HepG2 (cell line): ENCODE data around the gene LCAT. TPM values are rescaled to one million over a fixed set of nuclear protein-coding genes. Genes with fewer than 3 reads are reported as not detected.

Experiments used
- ATAC-seq: fragments of 200-7000 bp; cut with Tn5 transposase; 3 replicates; pipeline ENCODE4 v1.9.1; 2020; ENCODE audit warnings: mild to moderate bottlenecking, moderate library complexity
- BruUV-seq: library from RNA; stranded (reverse); fragments of 400-500 nt; replicated peaks from 2 replicates; lab custom pipeline; 2021; lab: Mats Ljungman, UMichigan
- CTCF ChIA-PET: fragments of 300-600 bp; formaldehyde crosslinking; extraction: SDS; loops from one replicate; lab custom pipeline; 2021; ENCODE audit warnings: low total read pairs, inconsistent platforms, low intra/inter-chr PET ratio; lab: Yijun Ruan, JAX
- POLR2A ChIA-PET: fragments of 350-600 bp; sonication (Branson Sonifier 250); formaldehyde crosslinking; loops from one replicate; lab custom pipeline; 2020; ENCODE audit warnings: antibody characterized with exemption, inconsistent platforms; lab: Yijun Ruan, JAX
- DNase-seq: peaks from one replicate; pipeline ENCODE4 v3.0.0-alpha.2; 2015; ENCODE audit warnings: low spot score
- FAIRE-seq: peaks from 3 replicates; lab custom pipeline; 2011; peaks lifted over from hg19 to GRCh38; lab: Jason Lieb, UNC
- H2AFZ ChIP-seq: one replicate; pipeline ENCODE4 v1.6.1; 2011; ENCODE audit warnings: low read length, inconsistent platforms
- H3K27ac ChIP-seq: fragments of 300-600 bp; 3 replicates; pipeline ENCODE4 v1.8.0; 2011; ENCODE audit warnings: mixed run types, mild to moderate bottlenecking, mixed read lengths, low read length, inconsistent platforms; ENCODE audit not compliant: insufficient read depth; ENCODE audit errors: extremely low read length
- H3K27me3 ChIP-seq, 2 experiments: fragments of 200-600 bp in 1 of 2; 2 replicates in 1 of 2; 3 replicates in 1 of 2; pipeline versions ENCODE4 v1.6.0 to v1.8.0; 2011; ENCODE audit warnings: low read length in 2 of 2, mild to moderate bottlenecking in 2 of 2, moderate library complexity in 2 of 2, inconsistent platforms in 1 of 2; ENCODE audit not compliant: insufficient read depth in 2 of 2, control insufficient read depth in 1 of 2
- H3K36me3 ChIP-seq, 2 experiments: fragments of 200-600 bp in 1 of 2; replicated peaks in 1 of 2; 2 replicates in 1 of 2; 3 replicates in 1 of 2; pipeline versions ENCODE4 v1.5.1 to v1.8.0; 2011; ENCODE audit warnings: low read length in 2 of 2, inconsistent platforms in 1 of 2; ENCODE audit not compliant: insufficient read depth in 2 of 2, control insufficient read depth in 1 of 2
- H3K4me1 ChIP-seq: 2 replicates; pipeline ENCODE4 v1.5.1; 2012; ENCODE audit warnings: low read length, inconsistent platforms; ENCODE audit not compliant: insufficient read depth
- H3K4me2 ChIP-seq: 2 replicates; pipeline ENCODE4 v1.6.0; 2011; ENCODE audit warnings: low read depth, low read length, inconsistent platforms
- H3K4me3 ChIP-seq, 3 experiments: fragments of 200-600 bp in 1 of 3; sonication (generic), shearing (Covaris generic) in 1 of 3; replicated peaks in 1 of 3; 2 replicates each; pipeline ENCODE4 v1.5.1; 2011 to 2016; ENCODE audit warnings: low read length in 3 of 3, inconsistent platforms in 2 of 3, low read depth in 2 of 3, mild to moderate bottlenecking in 2 of 3, control low read depth in 1 of 3, mixed read lengths in 1 of 3; ENCODE audit not compliant: insufficient read depth in 1 of 3
- H3K79me2 ChIP-seq: one replicate; pipeline ENCODE4 v1.6.1; 2011; ENCODE audit warnings: low read length, inconsistent platforms; ENCODE audit not compliant: insufficient read depth
- H3K9ac ChIP-seq: 2 replicates; pipeline ENCODE4 v1.6.0; 2011; ENCODE audit warnings: mild to moderate bottlenecking, low read depth, low read length, inconsistent platforms; ENCODE audit not compliant: insufficient read depth
- H3K9me3 ChIP-seq: 2 replicates; pipeline ENCODE4 v1.5.1; 2012; ENCODE audit warnings: mild to moderate bottlenecking, low read length
- H4K20me1 ChIP-seq: 2 replicates; pipeline ENCODE4 v1.6.0; 2011; ENCODE audit warnings: inconsistent platforms, mild to moderate bottlenecking, low read length, moderate library complexity; ENCODE audit not compliant: insufficient read depth
- DZIP1 ChIP-seq: sonication (generic); formaldehyde crosslinking; IDR thresholded peaks from 2 replicates; pipeline ENCODE4 v1.5.0; 2020; ENCODE audit warnings: mild to moderate bottlenecking, missing genetic modification reagents
- MLX ChIP-seq: IDR thresholded peaks from 2 replicates; pipeline ENCODE4 v1.6.1; 2016
- NRL ChIP-seq: sonication (generic); formaldehyde crosslinking; IDR thresholded peaks from 2 replicates; pipeline ENCODE4 v1.5.0; 2020; ENCODE audit warnings: missing genetic modification reagents, mild to moderate bottlenecking, moderate library complexity, borderline replicate concordance
- PLRG1 ChIP-seq: fragments of 450-650 bp; conservative IDR thresholded peaks from 2 replicates; pipeline ENCODE4 v1.6.1; 2016
- SMAD1 ChIP-seq: sonication (generic); formaldehyde crosslinking; IDR thresholded peaks from 2 replicates; pipeline ENCODE4 v1.4.0; 2020; ENCODE audit warnings: missing genetic modification reagents, low read depth, mild to moderate bottlenecking, borderline replicate concordance
- SOX6 ChIP-seq, 2 experiments: fragments of 450-650 bp in 1 of 2; sonication (generic) in 1 of 2; formaldehyde crosslinking in 1 of 2; IDR thresholded peaks; 2 replicates each; pipeline versions ENCODE4 v1.4.0 to v1.6.1; 2017 to 2020; ENCODE audit warnings: antibody characterized with exemption in 1 of 2, mild to moderate bottlenecking in 1 of 2, missing genetic modification reagents in 1 of 2
- ZBTB3 ChIP-seq: sonication (generic); formaldehyde crosslinking; IDR thresholded peaks from 2 replicates; pipeline ENCODE4 v1.4.0; 2020; ENCODE audit warnings: low read depth, mild to moderate bottlenecking, moderate library complexity, missing genetic modification reagents, borderline replicate concordance
- ZNF101 ChIP-seq: sonication (generic); formaldehyde crosslinking; IDR thresholded peaks from 2 replicates; pipeline ENCODE4 v1.4.0; 2020; ENCODE audit warnings: mild to moderate bottlenecking, low read depth, missing genetic modification reagents, borderline replicate concordance
- ZNF121 ChIP-seq: sonication (generic); formaldehyde crosslinking; IDR thresholded peaks from 2 replicates; pipeline ENCODE4 v1.5.0; 2020; ENCODE audit warnings: mild to moderate bottlenecking, missing genetic modification reagents
- ZNF160 ChIP-seq: sonication (generic); formaldehyde crosslinking; IDR thresholded peaks from 2 replicates; pipeline ENCODE4 v1.8.0; 2022; ENCODE audit warnings: mild to moderate bottlenecking, inconsistent platforms, missing genetic modification reagents
- ZNF224 ChIP-seq: sonication (generic); formaldehyde crosslinking; IDR thresholded peaks from 2 replicates; pipeline ENCODE4 v1.5.0; 2020; ENCODE audit warnings: mild to moderate bottlenecking, missing genetic modification reagents
- ZNF225 ChIP-seq: sonication (generic); formaldehyde crosslinking; IDR thresholded peaks from 2 replicates; pipeline ENCODE4 v1.4.0; 2020; ENCODE audit warnings: mild to moderate bottlenecking, missing genetic modification reagents
- ZNF350 ChIP-seq: sonication (generic); formaldehyde crosslinking; IDR thresholded peaks from 2 replicates; pipeline ENCODE4 v1.4.0; 2020; ENCODE audit warnings: mild to moderate bottlenecking, low read depth, missing genetic modification reagents, borderline replicate concordance
- ZNF562 ChIP-seq: sonication (generic); formaldehyde crosslinking; IDR thresholded peaks from 2 replicates; pipeline ENCODE4 v1.8.0; 2022; ENCODE audit warnings: missing genetic modification reagents, borderline replicate concordance
- ZNF720 ChIP-seq: sonication (generic); formaldehyde crosslinking; IDR thresholded peaks from 2 replicates; pipeline ENCODE4 v1.4.0; 2020; ENCODE audit warnings: missing genetic modification reagents
- ZNF891 ChIP-seq: sonication (generic); formaldehyde crosslinking; IDR thresholded peaks from 2 replicates; pipeline ENCODE4 v1.5.0; 2020; ENCODE audit warnings: mild to moderate bottlenecking, missing genetic modification reagents
- WGBS: methylation state at CpG from one replicate; pipeline ENCODE4 v1.1.6; 2017; ENCODE audit warnings: low lambda C conversion rate; 5-methylcytosine and 5-hydroxymethylcytosine counted together
- in situ Hi-C: cut with HindIII; loops from 2 replicates; pipeline ENCODE4 v1.10.0; 2017; ENCODE audit warnings: low pct_unique_long_range_greater_than_20kb; ENCODE audit not compliant: extremely low pct_ligation_motif_present
- intact Hi-C: fragments of 100-400 bp; cut with micrococcal nuclease; formaldehyde crosslinking; loops from one replicate; pipeline ENCODE4 v1.10.0; 2022; ENCODE audit not compliant: unreplicated experiment
- polyA plus RNA-seq, 8 experiments: library from polyadenylated mRNA; depleted of rRNA in 3 of 8; stranded (reverse) in 7 of 8; unstranded in 1 of 8; fragments of >200 nt; fragmentation: Illumina TruSeq in 4 of 8; extraction: Trizol in 4 of 8; gene quantifications; 2 replicates each; pipeline versions ENCODE4 v1.2.1 to v1.2.3, GENCODE V29; 2011 to 2016; ENCODE audit warnings: low read depth in 4 of 8, missing spikeins in 1 of 8, mixed read lengths in 1 of 8; ENCODE audit not compliant: insufficient read depth in 1 of 8
- total RNA-seq, 5 experiments: library from RNA; depleted of rRNA; stranded (reverse); fragments of >200 nt; fragmentation: Illumina TruSeq; extraction: Trizol; gene quantifications; 2 replicates each; pipeline ENCODE4 v1.2.3, GENCODE V29; 2016; ENCODE audit warnings: low read depth in 1 of 5
- TF ChIP-seq, protein P1 (sequence below): IDR thresholded peaks from 2 replicates; pipeline ENCODE4 v1.6.1; 2016; ENCODE audit warnings: missing genetic modification reagents, missing compliant biosample characterization
- TF ChIP-seq, protein P2 (sequence below): sonication (generic); formaldehyde crosslinking; IDR thresholded peaks from 2 replicates; pipeline ENCODE4 v1.8.1; 2023; ENCODE audit warnings: missing genetic modification reagents, mild to moderate bottlenecking, borderline replicate concordance

The LCAT gene
- total and polyA plus RNA-seq, 2 of the 13 experiments (the other 11 are each of a cell fraction or from before 2014, with no cell fraction given) = 36.1 to 38.9 TPM

DNA sequence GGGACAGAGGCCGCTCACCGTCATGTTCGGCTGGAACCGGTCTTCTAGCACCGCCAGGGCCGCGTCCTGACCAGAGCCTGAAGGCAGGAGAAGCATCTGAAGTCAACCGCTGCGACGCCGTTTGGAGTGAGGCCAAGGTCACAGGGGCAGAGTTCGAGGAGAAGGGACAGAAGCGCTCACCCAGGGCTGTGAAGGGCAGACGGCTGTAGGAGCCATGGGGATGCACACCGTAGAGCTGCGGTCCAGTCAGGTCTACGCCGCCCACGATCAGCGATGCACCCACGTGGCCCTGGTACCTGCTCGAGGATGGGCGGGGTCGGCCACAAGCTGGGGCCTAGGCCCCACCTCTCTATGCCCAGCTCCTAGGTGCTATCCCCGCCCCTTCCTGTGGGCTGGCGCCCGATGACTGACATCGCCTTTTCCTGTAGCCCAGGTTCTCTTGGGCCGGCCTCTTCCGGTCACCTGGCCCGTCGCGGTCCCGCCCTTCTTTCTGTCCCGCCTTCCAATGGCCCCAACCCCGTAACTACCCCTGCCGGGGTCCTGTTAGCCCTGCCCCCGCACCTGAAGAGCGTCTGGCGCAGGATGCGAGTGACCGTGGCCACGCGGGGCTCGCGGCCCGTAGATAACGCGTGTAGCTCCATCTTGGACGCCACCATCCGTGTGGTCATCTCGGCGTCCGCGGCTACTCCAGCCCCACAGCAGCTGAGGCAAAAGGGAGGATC, 8.4 kb downstream of the LCAT start (continued):
- TF ChIP-seq ZNF101 (CRISPR knock-in tag) (0 out of 2 replicates have a peak, but pooled peaks have one; percentile 48), SMAD1 (peak; percentile 69), MLX (CRISPR knock-in tag) (no peak; the same call in 1 of the 2 replicates)
- TF ChIP-seq, protein P1, sequence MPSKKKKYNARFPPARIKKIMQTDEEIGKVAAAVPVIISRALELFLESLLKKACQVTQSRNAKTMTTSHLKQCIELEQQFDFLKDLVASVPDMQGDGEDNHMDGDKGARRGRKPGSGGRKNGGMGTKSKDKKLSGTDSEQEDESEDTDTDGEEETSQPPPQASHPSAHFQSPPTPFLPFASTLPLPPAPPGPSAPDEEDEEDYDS (CRISPR knock-in tag) = peak; percentile 95

DNA sequence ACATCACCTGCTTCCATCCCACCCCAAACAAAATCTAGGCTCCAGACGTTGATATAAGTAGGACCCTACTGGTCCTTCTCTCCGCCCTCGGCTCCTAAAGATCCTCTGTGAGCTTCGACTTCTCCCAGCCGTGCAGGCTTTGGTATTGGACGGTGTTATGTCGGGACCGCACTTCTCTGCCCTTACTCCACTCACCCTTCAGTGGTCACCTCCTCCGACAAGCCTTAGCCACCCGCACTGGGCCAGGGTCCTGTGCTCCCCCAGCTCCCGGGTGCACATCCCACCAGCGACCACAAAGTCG, 8.9 kb downstream of the LCAT start:
- TSS peak; percentile 22 for BruUV-seq
- H3K9ac ChIP-seq = peak overlapping the region; percentile 67
- H3K4me2 ChIP-seq = peak overlapping the region; percentile 99
- no peaks in the 10 kb centered on the region; a peak in 1 of 5 replicates for H3K27me3 ChIP-seq
- intact Hi-C loops = loop anchor here (1.0 kb wide), 2 partner anchors 8 to 105 kb away; no protein-coding TSS in a partner anchor
- ATAC-seq (peak; percentile 8), FAIRE-seq (peak; percentile 4), DNase-seq (no peak)
- in situ Hi-C loops = loop anchor here (10.0 kb wide), 1 partner anchor 270 kb away; the partner anchor contains the start of genes ACD, C16orf86, ENKD1 and PARD6A
- 7% methylated on average over 11 of the region's 13 CpGs for WGBS
- peaks cover 2 to 6% of the 10 kb centered on the region in 2 experiments; a peak in 2 of 5 replicates for H3K36me3 ChIP-seq
- no peak overlapping the region for H2AFZ ChIP-seq
- CTCF ChIA-PET = interaction anchor here (2.4 kb wide), 1 partner anchor 119 kb away, joined by 6 read pairs; no protein-coding TSS in a partner anchor
- H3K4me1 ChIP-seq = peaks cover 30% of the 10 kb centered on the region
- no peaks in the 10 kb centered on the region for H3K9me3 ChIP-seq
- POLR2A ChIA-PET = interaction anchor here (0.6 to 4.6 kb wide), 32 partner anchors 9 to 373 kb away, joined by 3 to 40 read pairs (median 5); partner anchors contain the start of genes ACD, CTCF, DDX28 and DPEP2
- peak overlapping the region; percentile 35 for H3K27ac ChIP-seq
- H3K79me2 ChIP-seq = peaks cover 24% of the 10 kb centered on the region
- peak overlapping the region; percentile 86 to 97 (median 97) for H3K4me3 ChIP-seq
- H4K20me1 ChIP-seq = no peaks in the 10 kb centered on the region
- TF ChIP-seq ZNF225 (CRISPR knock-in tag) = no peak
- TF ChIP-seq ZNF350 (CRISPR knock-in tag) = no peak
- TF ChIP-seq ZNF121 (CRISPR knock-in tag) = peak; percentile 19; the same call in 1 of the 2 replicates
- no peak for TF ChIP-seq ZNF562 (CRISPR knock-in tag)
- TF ChIP-seq ZNF160 (CRISPR knock-in tag) = no peak
- TF ChIP-seq PLRG1 = no peak
- TF ChIP-seq ZBTB3 (CRISPR knock-in tag) = no peak
- TF ChIP-seq, protein P2, sequence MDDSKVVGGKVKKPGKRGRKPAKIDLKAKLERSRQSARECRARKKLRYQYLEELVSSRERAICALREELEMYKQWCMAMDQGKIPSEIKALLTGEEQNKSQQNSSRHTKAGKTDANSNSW (CRISPR knock-in tag) = no peak
- TF ChIP-seq ZNF720 (CRISPR knock-in tag) = 0 out of 2 replicates have a peak, but pooled peaks have one; percentile 5
- peak; percentile 94 for TF ChIP-seq ZNF224 (CRISPR knock-in tag)
- TF ChIP-seq SOX6 (IDR thresholded peaks at IDR 0.05) = no peak
- no peak for TF ChIP-seq SOX6 (CRISPR knock-in tag; IDR thresholded peaks at IDR 0.05)
- TF ChIP-seq ZNF891 (CRISPR knock-in tag) = peak; percentile 93
- peak; percentile 96; the same call in 1 of the 2 replicates for TF ChIP-seq DZIP1 (CRISPR knock-in tag)
- 0 out of 2 replicates have a peak, but pooled peaks have one; percentile 50 for TF ChIP-seq NRL
